ENCODE data around the gene PTPRN2.

PTPRN2 gene

GRCh38 chr7:158252837-158253669 is 334.6 kb downstream of the PTPRN2 start:
- DNase-seq (ENCODE audit: low read depth), result no peak

- DNase-seq (ENCODE audit: low read depth), result no peak
Observed at GRCh38 chr7:158252081-158252836, 335.4 kb downstream of the PTPRN2 start.

GRCh38 chr7:158251061-158251965 is 336.3 kb downstream of the PTPRN2 start:
- DNase-seq (ENCODE audit: low read depth), result no peak

GRCh38 chr7:158249692-158250091 is 337.9 kb downstream of the PTPRN2 start:
- no peak for DNase-seq (ENCODE audit: low read depth)

GRCh38 chr7:158248816-158249215 is 338.8 kb downstream of the PTPRN2 start:
- DNase-seq (ENCODE audit: low read depth), result no peak

- DNase-seq (ENCODE audit: low read depth), result no peak
Observed at GRCh38 chr7:158247758-158248487, 339.7 kb downstream of the PTPRN2 start.

- DNase-seq (ENCODE audit: low read depth), result no peak
Observed at GRCh38 chr7:158246960-158247673, 340.5 kb downstream of the PTPRN2 start.

GRCh38 chr7:158246272-158246959 is 341.2 kb downstream of the PTPRN2 start:
- no peak for DNase-seq (ENCODE audit: low read depth)

GRCh38 chr7:158245724-158246041 is 341.9 kb downstream of the PTPRN2 start:
- no peak for DNase-seq (ENCODE audit: low read depth)

GRCh38 chr7:158244873-158245723 is 342.5 kb downstream of the PTPRN2 start:
- DNase-seq (ENCODE audit: low read depth), result no peak

- DNase-seq (ENCODE audit: low read depth), result no peak
Observed at GRCh38 chr7:158244430-158244829, 343.2 kb downstream of the PTPRN2 start.

- DNase-seq (ENCODE audit: low read depth), result no peak
Observed at GRCh38 chr7:158241919-158242318, 345.7 kb downstream of the PTPRN2 start.

GRCh38 chr7:158240801-158241200 is 346.8 kb downstream of the PTPRN2 start:
- DNase-seq (ENCODE audit: low read depth), result no peak

- DNase-seq (ENCODE audit: low read depth), result no peak
Observed at GRCh38 chr7:158239290-158239981, 348.2 kb downstream of the PTPRN2 start.

GRCh38 chr7:158238616-158239289 is 348.9 kb downstream of the PTPRN2 start:
- DNase-seq (ENCODE audit: low read depth), result no peak

GRCh38 chr7:158237672-158238335 is 349.8 kb downstream of the PTPRN2 start:
- no peak for DNase-seq (ENCODE audit: low read depth)

- DNase-seq (ENCODE audit: low read depth), result no peak
Observed at GRCh38 chr7:158236400-158236799, 351.2 kb downstream of the PTPRN2 start.

- no peak for DNase-seq (ENCODE audit: low read depth)
Observed at GRCh38 chr7:158235862-158236261, 351.8 kb downstream of the PTPRN2 start.

Measured in stimulated activated CD8-positive, alpha-beta memory T cell treated with anti-CD3 and anti-CD28 coated beads, Interleukin-15, amount 100 ng/mL, for 24 hours (primary cell).